B cell (primary cell): ENCODE data around the gene DLK1. TPM values are rescaled to one million over a fixed set of nuclear protein-coding genes. Genes with fewer than 3 reads are reported as not detected.

Experiments used
- ATAC-seq: fragments of 200-7000 bp; cut with Tn5 transposase; one replicate; pipeline ENCODE4 v1.10.0; 2021; ENCODE audit warnings: low read depth, mild to moderate bottlenecking, moderate number of reproducible peaks, moderate library complexity
- CTCF ChIA-PET: fragments of 350-600 bp; sonication (Branson Sonifier 250); formaldehyde crosslinking; loops from one replicate; lab custom pipeline; 2021; ENCODE audit warnings: antibody characterized with exemption, inconsistent platforms; lab: Charles Lee
- POLR2A ChIA-PET: fragments of 350-600 bp; sonication (Branson Sonifier 250); formaldehyde crosslinking; loops from one replicate; lab custom pipeline; 2021; ENCODE audit warnings: antibody characterized with exemption; lab: Charles Lee
- DNase-seq: peaks from one replicate; pipeline ENCODE4 v3.0.0; 2013
- H2AFZ ChIP-seq: 2 replicates; pipeline ENCODE4 v1.6.1; 2012; ENCODE audit warnings: mild to moderate bottlenecking, low read depth, low read length; ENCODE audit not compliant: insufficient read depth, poor library complexity, severe bottlenecking
- H3K27ac ChIP-seq, 2 donors: 1 replicate in 1 of 2; 2 replicates in 1 of 2; pipeline ENCODE4 v1.5.1; 2012 to 2013; ENCODE audit warnings: low read length in 2 of 2, mild to moderate bottlenecking in 2 of 2, moderate library complexity in 1 of 2
- H3K27me3 ChIP-seq, 4 experiments: fragments of 200-600 bp in 1 of 4; sonication (generic) in 1 of 4; replicated peaks in 1 of 4; 1 replicate in 2 of 4; 2 replicates in 2 of 4; pipeline versions ENCODE4 v1.6.1 to v1.7.0; 2013 to 2016; ENCODE audit warnings: low read length in 3 of 4, mild to moderate bottlenecking in 2 of 4, mixed read lengths in 1 of 4, moderate library complexity in 1 of 4; ENCODE audit not compliant: insufficient read depth in 4 of 4, control insufficient read depth in 3 of 4; ENCODE audit errors: control extremely low read depth in 1 of 4
- H3K36me3 ChIP-seq, 2 experiments: replicated peaks in 1 of 2; 1 replicate in 1 of 2; 2 replicates in 1 of 2; pipeline versions ENCODE4 v1.6.1 to v1.7.1; 2013; ENCODE audit warnings: low read length in 1 of 2; ENCODE audit not compliant: insufficient read depth in 2 of 2, control insufficient read depth in 1 of 2; ENCODE audit errors: control extremely low read depth in 1 of 2, extremely low read depth in 1 of 2
- H3K4me1 ChIP-seq, 2 donors: fragments of 200-600 bp in 1 of 2; sonication (generic) in 1 of 2; 1 replicate in 1 of 2; 2 replicates in 1 of 2; pipeline versions ENCODE4 v1.5.1 to v1.6.1; 2013 to 2017; ENCODE audit warnings: low read length in 2 of 2; ENCODE audit not compliant: control insufficient read depth in 2 of 2, insufficient read depth in 2 of 2
- H3K4me2 ChIP-seq: replicated peaks from 2 replicates; pipeline ENCODE3; 2012; ENCODE audit warnings: mild to moderate bottlenecking, low read depth, low read length; ENCODE audit not compliant: poor library complexity, severe bottlenecking
- H3K4me3 ChIP-seq, 5 experiments: fragments of 200-600 bp in 1 of 5; sonication (generic) in 1 of 5; 1 replicate in 3 of 5; 2 replicates in 2 of 5; pipeline versions ENCODE4 v1.5.1 to v1.7.0; 2011 to 2016; ENCODE audit warnings: low read length in 4 of 5, mild to moderate bottlenecking in 4 of 5, low read depth in 2 of 5, control low read depth in 1 of 5, moderate library complexity in 1 of 5; ENCODE audit not compliant: insufficient read depth in 1 of 5; ENCODE audit errors: control extremely low read depth in 1 of 5, extremely low read depth in 1 of 5
- H3K79me2 ChIP-seq: fragments of 200-600 bp; sonication (generic); one replicate; pipeline ENCODE4 v1.6.0; 2016; ENCODE audit warnings: low read length; ENCODE audit not compliant: control insufficient read depth, insufficient read depth
- H3K9ac ChIP-seq: fragments of 200-600 bp; sonication (generic); 2 replicates; pipeline ENCODE4 v1.6.1; 2017; ENCODE audit warnings: mild to moderate bottlenecking, low read length, moderate library complexity
- H3K9me3 ChIP-seq, 3 donors: one replicate each; pipeline versions ENCODE4 v1.6.1 to v1.7.1; 2013; ENCODE audit warnings: low read length in 2 of 3; ENCODE audit not compliant: control insufficient read depth in 2 of 3, insufficient read depth in 1 of 3; ENCODE audit errors: control extremely low read depth in 1 of 3
- H4K20me1 ChIP-seq: 2 replicates; pipeline ENCODE4 v1.6.0; 2012; ENCODE audit warnings: mild to moderate bottlenecking, low read length; ENCODE audit not compliant: insufficient read depth, control insufficient read depth, poor library complexity, severe bottlenecking
- H3K27ac Mint-ChIP-seq: one replicate; pipeline ENCODE4 v1.8.0; 2021; ENCODE audit warnings: mixed read lengths
- H3K27me3 Mint-ChIP-seq: one replicate; pipeline ENCODE4 v1.8.0; 2021; ENCODE audit warnings: mixed read lengths
- H3K4me1 Mint-ChIP-seq: one replicate; pipeline ENCODE4 v1.8.0; 2021; ENCODE audit warnings: mixed read lengths
- H3K4me3 Mint-ChIP-seq: one replicate; pipeline ENCODE4 v1.8.0; 2021; ENCODE audit warnings: mixed read lengths
- H3K9me3 Mint-ChIP-seq: one replicate; pipeline ENCODE4 v1.8.0; 2022; ENCODE audit warnings: mixed read lengths; ENCODE audit not compliant: insufficient read depth
- EZH2 ChIP-seq: IDR thresholded peaks from 2 replicates; pipeline ENCODE4 v1.6.1; 2012; ENCODE audit warnings: borderline replicate concordance, low read depth, mild to moderate bottlenecking, moderate library complexity, low read length; ENCODE audit not compliant: insufficient read depth, poor library complexity, severe bottlenecking
- WGBS: methylation state at CpG from one replicate; pipeline ENCODE4 v1.1.5; 2013; ENCODE audit warnings: missing lambda C conversion rate; ENCODE audit not compliant: insufficient coverage; 5-methylcytosine and 5-hydroxymethylcytosine counted together
- intact Hi-C: fragments of 100-400 bp; cut with micrococcal nuclease; formaldehyde crosslinking; loops from one replicate; pipeline ENCODE4 v1.10.0; 2022
- polyA plus RNA-seq: library from polyadenylated mRNA; depleted of rRNA; stranded (reverse); fragments of >200 nt; gene quantifications from 2 replicates; pipeline ENCODE4 v1.2.3, GENCODE V29; 2012
- total RNA-seq, 2 donors: library from RNA; stranded (reverse); fragments of 120-200 nt in 1 of 2; gene quantifications; 1 replicate in 1 of 2; 2 replicates in 1 of 2; pipeline versions ENCODE4 v1.2.3 to v1.2.4, GENCODE V29; 2013 to 2022
- TF ChIP-seq, protein P1 (sequence below): fragments of 200-600 bp; IDR thresholded peaks from one replicate; pipeline ENCODE4 v1.8.0; 2022; ENCODE audit warnings: antibody characterized with exemption, mild to moderate bottlenecking

DLK1 gene
- total and polyA plus RNA-seq, 2 donors (not counting 1 experiment from before 2014, with no cell fraction given) = not detected

DNA sequence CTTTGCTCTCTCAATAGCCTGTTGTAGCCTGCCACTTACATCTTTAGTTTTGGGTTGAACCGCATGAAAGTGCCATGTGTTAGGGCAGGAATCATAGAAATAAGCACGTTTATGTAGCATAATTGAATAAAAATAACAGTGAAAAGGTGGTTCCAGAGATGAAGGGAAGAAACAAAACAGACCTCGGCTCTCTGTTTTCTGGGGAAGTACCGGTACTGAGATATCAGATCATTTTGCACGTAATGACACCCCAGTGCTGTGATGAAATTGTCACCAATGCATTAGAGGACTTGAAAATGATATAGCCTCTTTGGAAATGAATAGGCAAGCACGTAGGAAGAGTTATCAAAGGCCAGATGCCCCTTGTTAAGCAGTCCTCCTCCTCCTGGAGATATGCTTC lies 42.5 kb upstream of the DLK1 start:
- Histone ChIP-seq H3K9ac (no peak overlapping the region), H3K4me1 (no peaks in the 10 kb centered on the region)
- intact Hi-C loops = no loop called here

DNA sequence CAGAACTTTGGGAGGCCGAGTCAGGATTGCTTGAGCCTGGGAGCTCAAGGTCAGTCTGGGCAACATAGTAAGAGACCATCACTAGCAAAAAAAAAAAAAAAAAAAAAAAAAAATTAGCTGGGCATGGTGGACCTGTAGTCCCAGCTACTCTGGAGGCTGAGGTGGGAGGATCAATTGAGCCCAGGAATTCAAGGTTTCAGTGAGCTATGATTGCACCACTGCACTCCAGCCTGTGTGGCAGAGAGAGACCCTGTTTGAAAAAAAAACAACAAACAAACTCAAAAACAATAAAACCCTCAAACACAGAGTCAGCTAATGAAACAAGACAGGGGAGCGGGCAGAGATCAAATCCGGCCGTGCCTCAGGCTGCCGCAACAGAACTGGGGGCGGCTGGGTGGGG lies 41.7 kb upstream of the DLK1 start:
- H3K4me3 ChIP-seq = no peak overlapping the region
- H2AFZ ChIP-seq = no peak overlapping the region
- H3K36me3 ChIP-seq = no peaks in the 10 kb centered on the region
- Mint-ChIP-seq H3K9me3 (no peaks in the 10 kb centered on the region), H3K4me1 (no peaks in the 10 kb centered on the region), H3K27ac (no peak overlapping the region), H3K27me3 (no peaks in the 10 kb centered on the region), H3K4me3 (no peak overlapping the region)
- no peak for DNase-seq
- H4K20me1 ChIP-seq = no peaks in the 10 kb centered on the region
- H3K4me1 ChIP-seq = no peaks in the 10 kb centered on the region
- H3K27ac ChIP-seq = no peak overlapping the region
- no peak for ATAC-seq
- no peaks in the 10 kb centered on the region for H3K27me3 ChIP-seq
- intact Hi-C loops = no loop called here
- ChIA-PET CTCF (no interaction called here), POLR2A (interaction anchor here (0.6 kb wide), 1 partner anchor 188 kb away, joined by 5 read pairs; no protein-coding TSS in a partner anchor)
- TF ChIP-seq, protein P1, sequence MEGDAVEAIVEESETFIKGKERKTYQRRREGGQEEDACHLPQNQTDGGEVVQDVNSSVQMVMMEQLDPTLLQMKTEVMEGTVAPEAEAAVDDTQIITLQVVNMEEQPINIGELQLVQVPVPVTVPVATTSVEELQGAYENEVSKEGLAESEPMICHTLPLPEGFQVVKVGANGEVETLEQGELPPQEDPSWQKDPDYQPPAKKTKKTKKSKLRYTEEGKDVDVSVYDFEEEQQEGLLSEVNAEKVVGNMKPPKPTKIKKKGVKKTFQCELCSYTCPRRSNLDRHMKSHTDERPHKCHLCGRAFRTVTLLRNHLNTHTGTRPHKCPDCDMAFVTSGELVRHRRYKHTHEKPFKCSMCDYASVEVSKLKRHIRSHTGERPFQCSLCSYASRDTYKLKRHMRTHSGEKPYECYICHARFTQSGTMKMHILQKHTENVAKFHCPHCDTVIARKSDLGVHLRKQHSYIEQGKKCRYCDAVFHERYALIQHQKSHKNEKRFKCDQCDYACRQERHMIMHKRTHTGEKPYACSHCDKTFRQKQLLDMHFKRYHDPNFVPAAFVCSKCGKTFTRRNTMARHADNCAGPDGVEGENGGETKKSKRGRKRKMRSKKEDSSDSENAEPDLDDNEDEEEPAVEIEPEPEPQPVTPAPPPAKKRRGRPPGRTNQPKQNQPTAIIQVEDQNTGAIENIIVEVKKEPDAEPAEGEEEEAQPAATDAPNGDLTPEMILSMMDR = no peak
- no peak for TF ChIP-seq EZH2
- no peak overlapping the region for H3K4me2 ChIP-seq
- no peaks in the 10 kb centered on the region for H3K79me2 ChIP-seq
- H3K9me3 ChIP-seq = peaks cover 0 to 6% (median 0%) of the 10 kb centered on the region in 3 donors
- 100% methylated on average over 5 of the region's 6 CpGs for WGBS
- H3K9ac ChIP-seq = no peak overlapping the region

More for the DNA sequence above, 42.5 kb upstream of the DLK1 start:
- Histone ChIP-seq H3K79me2 (no peaks in the 10 kb centered on the region), H3K27ac (no peak overlapping the region), H3K4me2 (no peak overlapping the region), H3K27me3 (no peaks in the 10 kb centered on the region), H4K20me1 (no peaks in the 10 kb centered on the region), H3K9me3 (peaks cover 0 to 6% (median 0%) of the 10 kb centered on the region in 3 donors), H3K36me3 (no peaks in the 10 kb centered on the region), H3K4me3 (no peak overlapping the region), H2AFZ (no peak overlapping the region)
- ChIA-PET POLR2A (interaction anchor here (0.6 kb wide), 1 partner anchor 187 kb away, joined by 5 read pairs; no protein-coding TSS in a partner anchor), CTCF (no interaction called here)
- H3K4me3 Mint-ChIP-seq = no peak overlapping the region
- H3K9me3 Mint-ChIP-seq = no peaks in the 10 kb centered on the region
- no peaks in the 10 kb centered on the region for H3K4me1 Mint-ChIP-seq
- H3K27ac Mint-ChIP-seq = no peak overlapping the region
- WGBS = 58% methylated on average over 5 of the region's 6 CpGs
- DNase-seq (no peak), ATAC-seq (no peak)
- TF ChIP-seq, protein P1 = no peak
- no peak for TF ChIP-seq EZH2
- H3K27me3 Mint-ChIP-seq = no peaks in the 10 kb centered on the region
